Neural cell (in vitro differentiated cells): ENCODE measurements around the gene SMAD7. TPM values are rescaled to one million over a fixed set of nuclear protein-coding genes. Genes with fewer than 3 reads are reported as not detected.

Experiments used
- H2AFZ ChIP-seq: fragments of 200-600, 300-800 bp; sonication (generic), shearing (Covaris generic); 2 replicates; pipeline ENCODE4 v1.6.0; 2014; ENCODE audit warnings: low read depth, mild to moderate bottlenecking, antibody characterized with exemption, low read length, moderate library complexity
- H3F3A ChIP-seq: fragments of 200-600 bp; shearing (Covaris generic); 2 replicates; pipeline ENCODE4 v1.6.1; 2016; ENCODE audit warnings: mild to moderate bottlenecking, moderate library complexity, mixed read lengths, antibody characterized with exemption, low read length; ENCODE audit not compliant: insufficient read depth, poor library complexity, severe bottlenecking
- H3K27ac ChIP-seq: fragments of 200-600, 300-800 bp; sonication (generic), shearing (Covaris generic); 2 replicates; pipeline ENCODE4 v1.5.1; 2014; ENCODE audit warnings: mild to moderate bottlenecking, low read length, moderate library complexity
- H3K27me3 ChIP-seq: fragments of 300-800, 200-600 bp; sonication (generic), shearing (Covaris generic); 2 replicates; pipeline ENCODE4 v1.6.0; 2014; ENCODE audit warnings: mild to moderate bottlenecking, low read depth, low read length, moderate library complexity; ENCODE audit not compliant: insufficient read depth
- H3K36me3 ChIP-seq: fragments of 300-800, 200-600 bp; sonication (generic), shearing (Covaris generic); 2 replicates; pipeline ENCODE4 v1.5.1; 2014; ENCODE audit warnings: mild to moderate bottlenecking, antibody characterized with exemption, low read length, moderate library complexity; ENCODE audit not compliant: insufficient read depth
- H3K4me2 ChIP-seq: fragments of 300-800, 200-600 bp; sonication (generic), shearing (Covaris generic); 2 replicates; pipeline ENCODE4 v1.6.0; 2014; ENCODE audit warnings: mild to moderate bottlenecking, low read length
- H3K4me3 ChIP-seq: fragments of 300-800, 200-600 bp; sonication (generic), shearing (Covaris generic); 2 replicates; pipeline ENCODE4 v1.5.1; 2014; ENCODE audit warnings: mild to moderate bottlenecking, low read length, moderate library complexity
- H3K79me2 ChIP-seq: fragments of 200-600 bp; shearing (Covaris generic); replicated peaks from 2 replicates; pipeline ENCODE4 v1.6.0; 2014; ENCODE audit warnings: mild to moderate bottlenecking, low read length, moderate library complexity; ENCODE audit not compliant: insufficient read depth
- H3K9ac ChIP-seq: fragments of 300-800, 200-600 bp; sonication (generic), shearing (Covaris generic); 2 replicates; pipeline ENCODE4 v1.6.1; 2016; ENCODE audit warnings: mild to moderate bottlenecking, low read length, mixed read lengths
- H3K9me2 ChIP-seq: fragments of 200-600 bp; shearing (Covaris generic); 2 replicates; pipeline ENCODE4 v1.6.1; 2016; ENCODE audit warnings: mild to moderate bottlenecking, low read length, mixed read lengths; ENCODE audit not compliant: insufficient read depth
- H3K9me3 ChIP-seq: fragments of 200-600, 300-800 bp; sonication (generic), shearing (Covaris generic); 2 replicates; pipeline ENCODE4 v1.6.1; 2016; ENCODE audit warnings: mild to moderate bottlenecking, mixed run types, low read length, moderate library complexity, mixed read lengths
- H4K20me1 ChIP-seq: fragments of 200-600 bp; shearing (Covaris generic); 2 replicates; pipeline ENCODE4 v1.6.1; 2016; ENCODE audit warnings: mild to moderate bottlenecking, mixed run types; ENCODE audit not compliant: insufficient read depth
- EP300 ChIP-seq: fragments of 450-650 bp; conservative IDR thresholded peaks from 2 replicates; pipeline ENCODE4 v1.6.1; 2014; ENCODE audit warnings: antibody characterized with exemption, mild to moderate bottlenecking, moderate library complexity; ENCODE audit not compliant: poor library complexity, severe bottlenecking
- EZH2 ChIP-seq: fragments of 200-600, 300-800 bp; shearing (Covaris generic), sonication (generic); IDR thresholded peaks from 2 replicates; pipeline ENCODE4 v1.6.1; 2014; ENCODE audit warnings: antibody characterized with exemption, low read length, borderline replicate concordance, mild to moderate bottlenecking; ENCODE audit not compliant: insufficient read depth, poor library complexity, severe bottlenecking
- MXI1 ChIP-seq: fragments of 450-650 bp; conservative IDR thresholded peaks from 2 replicates; pipeline ENCODE4 v1.6.1; 2014; ENCODE audit warnings: antibody characterized with exemption, mild to moderate bottlenecking; ENCODE audit not compliant: poor library complexity, severe bottlenecking
- POLR2AphosphoS5 ChIP-seq: IDR thresholded peaks from 2 replicates; pipeline ENCODE4 v1.6.1; 2012
- RAD21 ChIP-seq: fragments of 450-650 bp; conservative IDR thresholded peaks from 2 replicates; pipeline ENCODE4 v1.6.1; 2014; ENCODE audit warnings: antibody characterized with exemption, mild to moderate bottlenecking, moderate library complexity
- SMC3 ChIP-seq: fragments of 450-650 bp; conservative IDR thresholded peaks from 2 replicates; pipeline ENCODE4 v1.6.1; 2014; ENCODE audit warnings: antibody characterized with exemption, mild to moderate bottlenecking, moderate library complexity; ENCODE audit not compliant: poor library complexity
- TAF1 ChIP-seq: IDR thresholded peaks from 2 replicates; pipeline ENCODE4 v1.6.1; 2012; ENCODE audit warnings: low read depth
- polyA plus RNA-seq: library from polyadenylated mRNA; depleted of rRNA; stranded (reverse); fragments of >200 nt; gene quantifications from 2 replicates; pipeline ENCODE4 v1.2.3, GENCODE V29; 2014
- TF ChIP-seq, protein P1 (sequence below): fragments of 450-650 bp; IDR thresholded peaks from 2 replicates; pipeline ENCODE4 v1.5.1; 2014; ENCODE audit warnings: antibody characterized with exemption, mild to moderate bottlenecking, moderate library complexity; ENCODE audit not compliant: poor library complexity, severe bottlenecking
- TF ChIP-seq, protein P2 (sequence below): IDR thresholded peaks from 2 replicates; pipeline ENCODE4 v1.6.1; 2012; ENCODE audit warnings: borderline replicate concordance

The SMAD7 gene
- polyA plus RNA-seq, 1 donor from 2014 or later = 3.8 TPM

- Histone ChIP-seq H3K9me3 (no peaks in the 10 kb centered on the region), H3F3A (peaks cover 4% of the 10 kb centered on the region), H3K27me3 (peaks cover 11% of the 10 kb centered on the region), H3K27ac (peak overlapping the region; percentile 84), H4K20me1 (no peaks in the 10 kb centered on the region), H3K36me3 (no peaks in the 10 kb centered on the region), H3K9ac (peak overlapping the region; percentile 82), H3K79me2 (peaks cover 21% of the 10 kb centered on the region), H2AFZ (peak overlapping the region; percentile 63), H3K9me2 (no peaks in the 10 kb centered on the region), H3K4me3 (peak overlapping the region; percentile 75), H3K4me2 (peak overlapping the region; percentile 73)
- TF ChIP-seq MXI1 (peak; percentile 50), EZH2 (no peak), POLR2AphosphoS5 (peak; percentile 13), TAF1 (peak; percentile 34), EP300 (no peak), RAD21 (peak; percentile 23), SMC3 (peak; percentile 28)
- TF ChIP-seq, protein P1, sequence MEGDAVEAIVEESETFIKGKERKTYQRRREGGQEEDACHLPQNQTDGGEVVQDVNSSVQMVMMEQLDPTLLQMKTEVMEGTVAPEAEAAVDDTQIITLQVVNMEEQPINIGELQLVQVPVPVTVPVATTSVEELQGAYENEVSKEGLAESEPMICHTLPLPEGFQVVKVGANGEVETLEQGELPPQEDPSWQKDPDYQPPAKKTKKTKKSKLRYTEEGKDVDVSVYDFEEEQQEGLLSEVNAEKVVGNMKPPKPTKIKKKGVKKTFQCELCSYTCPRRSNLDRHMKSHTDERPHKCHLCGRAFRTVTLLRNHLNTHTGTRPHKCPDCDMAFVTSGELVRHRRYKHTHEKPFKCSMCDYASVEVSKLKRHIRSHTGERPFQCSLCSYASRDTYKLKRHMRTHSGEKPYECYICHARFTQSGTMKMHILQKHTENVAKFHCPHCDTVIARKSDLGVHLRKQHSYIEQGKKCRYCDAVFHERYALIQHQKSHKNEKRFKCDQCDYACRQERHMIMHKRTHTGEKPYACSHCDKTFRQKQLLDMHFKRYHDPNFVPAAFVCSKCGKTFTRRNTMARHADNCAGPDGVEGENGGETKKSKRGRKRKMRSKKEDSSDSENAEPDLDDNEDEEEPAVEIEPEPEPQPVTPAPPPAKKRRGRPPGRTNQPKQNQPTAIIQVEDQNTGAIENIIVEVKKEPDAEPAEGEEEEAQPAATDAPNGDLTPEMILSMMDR = no peak
- TF ChIP-seq, protein P2, sequence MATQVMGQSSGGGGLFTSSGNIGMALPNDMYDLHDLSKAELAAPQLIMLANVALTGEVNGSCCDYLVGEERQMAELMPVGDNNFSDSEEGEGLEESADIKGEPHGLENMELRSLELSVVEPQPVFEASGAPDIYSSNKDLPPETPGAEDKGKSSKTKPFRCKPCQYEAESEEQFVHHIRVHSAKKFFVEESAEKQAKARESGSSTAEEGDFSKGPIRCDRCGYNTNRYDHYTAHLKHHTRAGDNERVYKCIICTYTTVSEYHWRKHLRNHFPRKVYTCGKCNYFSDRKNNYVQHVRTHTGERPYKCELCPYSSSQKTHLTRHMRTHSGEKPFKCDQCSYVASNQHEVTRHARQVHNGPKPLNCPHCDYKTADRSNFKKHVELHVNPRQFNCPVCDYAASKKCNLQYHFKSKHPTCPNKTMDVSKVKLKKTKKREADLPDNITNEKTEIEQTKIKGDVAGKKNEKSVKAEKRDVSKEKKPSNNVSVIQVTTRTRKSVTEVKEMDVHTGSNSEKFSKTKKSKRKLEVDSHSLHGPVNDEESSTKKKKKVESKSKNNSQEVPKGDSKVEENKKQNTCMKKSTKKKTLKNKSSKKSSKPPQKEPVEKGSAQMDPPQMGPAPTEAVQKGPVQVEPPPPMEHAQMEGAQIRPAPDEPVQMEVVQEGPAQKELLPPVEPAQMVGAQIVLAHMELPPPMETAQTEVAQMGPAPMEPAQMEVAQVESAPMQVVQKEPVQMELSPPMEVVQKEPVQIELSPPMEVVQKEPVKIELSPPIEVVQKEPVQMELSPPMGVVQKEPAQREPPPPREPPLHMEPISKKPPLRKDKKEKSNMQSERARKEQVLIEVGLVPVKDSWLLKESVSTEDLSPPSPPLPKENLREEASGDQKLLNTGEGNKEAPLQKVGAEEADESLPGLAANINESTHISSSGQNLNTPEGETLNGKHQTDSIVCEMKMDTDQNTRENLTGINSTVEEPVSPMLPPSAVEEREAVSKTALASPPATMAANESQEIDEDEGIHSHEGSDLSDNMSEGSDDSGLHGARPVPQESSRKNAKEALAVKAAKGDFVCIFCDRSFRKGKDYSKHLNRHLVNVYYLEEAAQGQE = peak; percentile 40
Observed at GRCh38 chr18:48952287-48953103, 1.7 kb upstream of the SMAD7 start.

DNA sequence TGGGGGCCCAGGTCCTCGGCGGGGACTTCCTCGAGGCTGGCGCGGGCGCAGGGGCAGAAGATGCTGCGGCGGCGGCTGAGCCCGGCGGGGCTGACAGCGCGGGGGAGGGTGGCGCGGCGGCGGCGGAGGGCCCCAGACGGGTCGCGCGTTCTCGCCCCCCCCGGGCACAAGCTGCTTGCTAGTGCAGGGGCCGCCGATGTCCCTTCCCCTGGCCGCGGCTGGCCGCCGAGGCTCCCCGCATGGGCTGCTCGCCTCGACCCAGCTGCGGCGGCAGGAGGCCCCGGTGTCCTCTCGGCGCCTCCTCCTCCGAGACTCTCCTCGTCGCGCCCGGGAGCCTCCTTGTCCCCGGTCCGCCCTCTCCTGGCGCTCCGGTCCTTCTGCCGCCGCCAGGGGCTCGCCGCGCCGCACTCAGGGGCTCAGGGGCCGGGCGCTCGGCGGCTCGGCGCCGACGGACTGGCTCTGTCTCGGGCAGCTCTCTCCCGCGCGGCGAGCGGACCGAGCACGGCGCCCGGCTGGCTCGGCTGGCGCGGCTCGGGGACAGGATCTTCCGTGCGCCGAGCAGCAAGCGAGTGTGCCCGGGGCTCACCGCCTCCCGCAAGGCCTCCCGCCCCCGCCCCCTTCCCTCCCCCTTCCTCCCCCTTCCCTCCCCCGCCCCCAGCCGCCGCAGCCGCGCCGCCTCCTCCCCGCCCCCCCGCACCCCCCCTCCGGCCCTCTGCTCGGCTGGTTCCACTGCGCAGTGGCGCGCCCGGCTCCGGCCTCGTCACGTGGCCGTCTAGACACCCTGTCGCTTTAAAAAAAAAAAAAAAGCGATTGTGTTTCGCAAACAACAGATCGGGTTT, 902 bp upstream of the SMAD7 start:
- Histone ChIP-seq H3K9me3 (no peaks in the 10 kb centered on the region), H2AFZ (peak overlapping the region; percentile 63), H3K36me3 (no peaks in the 10 kb centered on the region), H3K27ac (peak overlapping the region; percentile 84), H3K4me2 (peak overlapping the region; percentile 84), H3K9me2 (no peaks in the 10 kb centered on the region), H4K20me1 (no peaks in the 10 kb centered on the region), H3K4me3 (peak overlapping the region; percentile 75), H3K9ac (peak overlapping the region; percentile 82), H3K27me3 (peaks cover 11% of the 10 kb centered on the region), H3F3A (peaks cover 4% of the 10 kb centered on the region), H3K79me2 (peaks cover 29% of the 10 kb centered on the region)
- TF ChIP-seq SMC3 (peak; percentile 48), POLR2AphosphoS5 (peak; percentile 34), RAD21 (peak; percentile 40), EP300 (peak; percentile 12), MXI1 (peak; percentile 48), EZH2 (no peak), TAF1 (no peak)
- TF ChIP-seq, protein P2 = no peak
- TF ChIP-seq, protein P1 = peak; percentile 53
